GM12878 (cell line): ENCODE results near the gene OIT3.

Experiments used
- CTCF ChIP-seq, 3 experiments: IDR thresholded peaks in 2 of 3; conservative IDR thresholded peaks in 1 of 3; 2 replicates each; pipeline ENCODE4 v1.5.1; 2011; ENCODE audit warnings: low read depth in 3 of 3, low read length in 3 of 3, mild to moderate bottlenecking in 3 of 3, control low read depth in 2 of 3, moderate library complexity in 2 of 3, inconsistent platforms in 1 of 3, mixed read lengths in 1 of 3; ENCODE audit not compliant: control insufficient read depth in 2 of 3, insufficient read depth in 1 of 3; ENCODE audit errors: extremely low read depth in 1 of 3
- EZH2 ChIP-seq: IDR thresholded peaks from 2 replicates; pipeline ENCODE4 v1.6.1; 2012; ENCODE audit warnings: low read depth, mild to moderate bottlenecking, control low read depth, inconsistent platforms, low read length, borderline replicate concordance; ENCODE audit not compliant: control insufficient read depth
- HCFC1 ChIP-seq: fragments of 150-350 bp; IDR thresholded peaks from 2 replicates; pipeline ENCODE4 v1.6.1; 2014; ENCODE audit warnings: low read length
- HDAC6 ChIP-seq: fragments of 200-600 bp; sonication (generic); IDR thresholded peaks from one replicate; pipeline ENCODE4 v1.8.0; 2017; ENCODE audit warnings: antibody characterized with exemption; ENCODE audit not compliant: unreplicated experiment
- MYC ChIP-seq: IDR thresholded peaks from 2 replicates; pipeline ENCODE4 v1.6.1; 2011; ENCODE audit warnings: mild to moderate bottlenecking, low read length, moderate library complexity, inconsistent platforms; ENCODE audit not compliant: insufficient read depth, insufficient replicate concordance, insufficient read length, severe bottlenecking
- NFXL1 ChIP-seq: fragments of 450-650 bp; IDR thresholded peaks from 2 replicates; pipeline ENCODE4 v1.6.1; 2017; ENCODE audit warnings: antibody characterized with exemption, mild to moderate bottlenecking, borderline replicate concordance
- NFYA ChIP-seq: IDR thresholded peaks from 2 replicates; pipeline ENCODE4 v1.6.1; 2011; ENCODE audit warnings: low read depth, mild to moderate bottlenecking, low read length, improper control_type of control experiment, borderline replicate concordance
- TF ChIP-seq, protein P1 (sequence below): fragments of 150-350 bp; IDR thresholded peaks from 2 replicates; pipeline ENCODE4 v1.6.1; 2016; ENCODE audit warnings: low read depth, low read length

DNA sequence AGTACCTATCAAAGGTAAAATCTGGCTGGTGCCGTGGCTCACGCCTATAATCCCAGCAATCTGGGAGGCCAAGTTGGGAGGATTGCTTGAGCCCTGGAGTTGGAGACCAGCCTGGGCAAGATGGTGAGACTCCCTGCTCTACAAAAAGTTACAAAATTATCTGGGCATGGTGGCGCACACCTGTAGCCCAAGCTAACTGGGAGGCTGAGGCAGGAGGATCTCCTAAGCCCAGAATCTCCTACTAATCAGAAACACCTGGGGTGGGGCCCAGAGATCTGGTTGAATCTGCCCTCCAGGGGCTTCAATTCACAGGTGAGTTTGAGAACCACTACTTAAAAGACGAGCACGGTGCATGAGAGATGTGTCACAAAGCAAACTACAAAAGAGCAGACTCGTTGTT, 58.6 kb downstream of the OIT3 start:
- TF ChIP-seq NFYA (no peak), CTCF (IDR thresholded peaks at IDR 0.05 in 2 of 3, conservative IDR thresholded peaks at IDR 0.05 in 1 of 3; ENCODE audit: control insufficient read depth in 2 of 3, extremely low read depth in 1 of 3, insufficient read depth in 1 of 3, low read depth in 3 of 3, low read length in 3 of 3) (no peak), HDAC6 (no peak), EZH2 (no peak), HCFC1 (no peak), MYC (no peak), NFXL1 (no peak)
- TF ChIP-seq, protein P1, sequence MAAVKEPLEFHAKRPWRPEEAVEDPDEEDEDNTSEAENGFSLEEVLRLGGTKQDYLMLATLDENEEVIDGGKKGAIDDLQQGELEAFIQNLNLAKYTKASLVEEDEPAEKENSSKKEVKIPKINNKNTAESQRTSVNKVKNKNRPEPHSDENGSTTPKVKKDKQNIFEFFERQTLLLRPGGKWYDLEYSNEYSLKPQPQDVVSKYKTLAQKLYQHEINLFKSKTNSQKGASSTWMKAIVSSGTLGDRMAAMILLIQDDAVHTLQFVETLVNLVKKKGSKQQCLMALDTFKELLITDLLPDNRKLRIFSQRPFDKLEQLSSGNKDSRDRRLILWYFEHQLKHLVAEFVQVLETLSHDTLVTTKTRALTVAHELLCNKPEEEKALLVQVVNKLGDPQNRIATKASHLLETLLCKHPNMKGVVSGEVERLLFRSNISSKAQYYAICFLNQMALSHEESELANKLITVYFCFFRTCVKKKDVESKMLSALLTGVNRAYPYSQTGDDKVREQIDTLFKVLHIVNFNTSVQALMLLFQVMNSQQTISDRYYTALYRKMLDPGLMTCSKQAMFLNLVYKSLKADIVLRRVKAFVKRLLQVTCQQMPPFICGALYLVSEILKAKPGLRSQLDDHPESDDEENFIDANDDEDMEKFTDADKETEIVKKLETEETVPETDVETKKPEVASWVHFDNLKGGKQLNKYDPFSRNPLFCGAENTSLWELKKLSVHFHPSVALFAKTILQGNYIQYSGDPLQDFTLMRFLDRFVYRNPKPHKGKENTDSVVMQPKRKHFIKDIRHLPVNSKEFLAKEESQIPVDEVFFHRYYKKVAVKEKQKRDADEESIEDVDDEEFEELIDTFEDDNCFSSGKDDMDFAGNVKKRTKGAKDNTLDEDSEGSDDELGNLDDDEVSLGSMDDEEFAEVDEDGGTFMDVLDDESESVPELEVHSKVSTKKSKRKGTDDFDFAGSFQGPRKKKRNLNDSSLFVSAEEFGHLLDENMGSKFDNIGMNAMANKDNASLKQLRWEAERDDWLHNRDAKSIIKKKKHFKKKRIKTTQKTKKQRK = no peak
